Activated T-helper 1 cell treated with Interleukin-2 at 50 U/mL for 16 hours (primary cell): ENCODE results near the gene GIT2.

Experiments used
- DNase-seq: peaks from one replicate; pipeline ENCODE4 v3.0.0-alpha.2; 2020; ENCODE audit warnings: low read depth

GIT2 gene

GRCh38 chr12:109981311-109981710, 14.9 kb downstream of the GIT2 start:
- peak; percentile 10 for DNase-seq

GRCh38 chr12:109972821-109973220, 23.3 kb downstream of the GIT2 start:
- DNase-seq: no peak

GRCh38 chr12:109968801-109969200, 27.4 kb downstream of the GIT2 start:
- DNase-seq: no peak

GRCh38 chr12:109968032-109968420, 28.1 kb downstream of the GIT2 start:
- no peak for DNase-seq

GRCh38 chr12:109967383-109968031, 28.7 kb downstream of the GIT2 start:
- no peak for DNase-seq

GRCh38 chr12:109966546-109966945, 29.6 kb downstream of the GIT2 start:
- no peak for DNase-seq

GRCh38 chr12:109963743-109964429, 32.3 kb downstream of the GIT2 start:
- DNase-seq: no peak

- DNase-seq: no peak
Observed at GRCh38 chr12:109963330-109963729, 32.8 kb downstream of the GIT2 start.

GRCh38 chr12:109962398-109962797, 33.8 kb downstream of the GIT2 start:
- no peak for DNase-seq

GRCh38 chr12:109961612-109962011, 34.6 kb downstream of the GIT2 start:
- no peak for DNase-seq

- DNase-seq: no peak
Observed at GRCh38 chr12:109961201-109961600, 35.0 kb downstream of the GIT2 start.

- DNase-seq: no peak
Observed at GRCh38 chr12:109959411-109960093, 36.6 kb downstream of the GIT2 start.

GRCh38 chr12:109958374-109958773, 37.8 kb downstream of the GIT2 start:
- DNase-seq: no peak

GRCh38 chr12:109953656-109954055, 42.5 kb downstream of the GIT2 start:
- no peak for DNase-seq

- no peak for DNase-seq
Observed at GRCh38 chr12:109952873-109953272, 43.3 kb downstream of the GIT2 start.

- no peak for DNase-seq
Observed at GRCh38 chr12:109952160-109952858, 43.9 kb downstream of the GIT2 start.

- DNase-seq: no peak
Observed at GRCh38 chr12:109951751-109952150, 44.4 kb downstream of the GIT2 start.

GRCh38 chr12:109951136-109951535, 45.0 kb downstream of the GIT2 start:
- DNase-seq: no peak

- DNase-seq: no peak
Observed at GRCh38 chr12:109950625-109951024, 45.5 kb downstream of the GIT2 start.

- DNase-seq: no peak
Observed at GRCh38 chr12:109949089-109949488, 47.1 kb downstream of the GIT2 start.

- no peak for DNase-seq
Observed at GRCh38 chr12:109948368-109948767, 47.8 kb downstream of the GIT2 start.

- DNase-seq: no peak
Observed at GRCh38 chr12:109947521-109947920, 48.6 kb downstream of the GIT2 start.

GRCh38 chr12:109946913-109947312, 49.3 kb downstream of the GIT2 start:
- DNase-seq: no peak
